Chondrocyte (in vitro differentiated cells): ENCODE data around the gene ZNF407. TPM values are rescaled to one million over a fixed set of nuclear protein-coding genes. Genes with fewer than 3 reads are reported as not detected.

Experiments
- DNase-seq: peaks from one replicate; pipeline ENCODE4 v3.0.0; 2021; ENCODE audit warnings: mixed read lengths, low spot score
- H3K27ac Mint-ChIP-seq: one replicate; pipeline ENCODE4 v1.8.0; 2021; ENCODE audit warnings: mild to moderate bottlenecking, moderate library complexity, mixed read lengths; ENCODE audit not compliant: unreplicated experiment
- H3K27me3 Mint-ChIP-seq: 2 replicates; pipeline ENCODE4 v1.8.0; 2021; ENCODE audit warnings: low read depth, mixed read lengths
- H3K36me3 Mint-ChIP-seq: 2 replicates; pipeline ENCODE4 v1.8.0; 2021; ENCODE audit warnings: low read depth, mixed read lengths
- H3K4me1 Mint-ChIP-seq: 2 replicates; pipeline ENCODE4 v1.8.0; 2021; ENCODE audit warnings: low read depth, mild to moderate bottlenecking, mixed read lengths
- H3K4me3 Mint-ChIP-seq: one replicate; pipeline ENCODE4 v1.8.0; 2021; ENCODE audit warnings: mild to moderate bottlenecking, moderate library complexity, mixed read lengths; ENCODE audit not compliant: unreplicated experiment
- H3K9me3 Mint-ChIP-seq: 2 replicates; pipeline ENCODE4 v1.8.0; 2021; ENCODE audit warnings: low read depth, mixed read lengths
- total RNA-seq: library from RNA; stranded (reverse); gene quantifications from 3 replicates; pipeline ENCODE4 v1.2.1, GENCODE V29; 2021
- TF ChIP-seq, protein P1 (sequence below): fragments of 200-600 bp; sonication (generic); IDR thresholded peaks from 2 replicates; pipeline ENCODE4 v1.5.0; 2021; ENCODE audit warnings: antibody characterized with exemption, mild to moderate bottlenecking, moderate library complexity

ZNF407 gene
- total RNA-seq, 1 donor from 2014 or later, result 10.4 TPM

DNA sequence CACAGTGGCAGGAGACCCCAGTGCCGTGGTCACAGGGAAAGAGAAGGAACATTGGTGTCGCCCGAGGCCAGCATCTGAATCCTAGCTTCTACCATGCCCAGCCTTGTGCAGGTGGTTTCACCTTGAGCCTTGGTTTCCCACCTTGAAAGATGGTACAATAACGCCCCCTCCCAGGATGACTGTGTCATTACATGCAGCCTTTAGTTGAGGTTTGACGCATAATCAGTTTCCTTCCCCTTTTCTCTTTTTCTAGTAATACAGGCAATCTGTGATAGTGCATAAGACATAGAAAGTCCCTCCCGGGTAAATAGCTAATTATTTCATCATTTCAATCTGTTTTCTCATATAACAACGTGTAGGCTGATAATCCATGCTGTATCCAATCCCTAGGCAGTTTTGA is 29.8 kb upstream of the ZNF407 start:
- no peaks in the 10 kb centered on the region for H3K4me1 Mint-ChIP-seq
- H3K27me3 Mint-ChIP-seq, result peaks cover 27% of the 10 kb centered on the region
- no peaks in the 10 kb centered on the region for H3K36me3 Mint-ChIP-seq
- H3K27ac Mint-ChIP-seq, result no peak overlapping the region
- H3K9me3 Mint-ChIP-seq, result peaks cover 7% of the 10 kb centered on the region
- H3K4me3 Mint-ChIP-seq, result no peak overlapping the region
- TF ChIP-seq, protein P1, sequence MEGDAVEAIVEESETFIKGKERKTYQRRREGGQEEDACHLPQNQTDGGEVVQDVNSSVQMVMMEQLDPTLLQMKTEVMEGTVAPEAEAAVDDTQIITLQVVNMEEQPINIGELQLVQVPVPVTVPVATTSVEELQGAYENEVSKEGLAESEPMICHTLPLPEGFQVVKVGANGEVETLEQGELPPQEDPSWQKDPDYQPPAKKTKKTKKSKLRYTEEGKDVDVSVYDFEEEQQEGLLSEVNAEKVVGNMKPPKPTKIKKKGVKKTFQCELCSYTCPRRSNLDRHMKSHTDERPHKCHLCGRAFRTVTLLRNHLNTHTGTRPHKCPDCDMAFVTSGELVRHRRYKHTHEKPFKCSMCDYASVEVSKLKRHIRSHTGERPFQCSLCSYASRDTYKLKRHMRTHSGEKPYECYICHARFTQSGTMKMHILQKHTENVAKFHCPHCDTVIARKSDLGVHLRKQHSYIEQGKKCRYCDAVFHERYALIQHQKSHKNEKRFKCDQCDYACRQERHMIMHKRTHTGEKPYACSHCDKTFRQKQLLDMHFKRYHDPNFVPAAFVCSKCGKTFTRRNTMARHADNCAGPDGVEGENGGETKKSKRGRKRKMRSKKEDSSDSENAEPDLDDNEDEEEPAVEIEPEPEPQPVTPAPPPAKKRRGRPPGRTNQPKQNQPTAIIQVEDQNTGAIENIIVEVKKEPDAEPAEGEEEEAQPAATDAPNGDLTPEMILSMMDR, result no peak
- DNase-seq, result no peak

DNA sequence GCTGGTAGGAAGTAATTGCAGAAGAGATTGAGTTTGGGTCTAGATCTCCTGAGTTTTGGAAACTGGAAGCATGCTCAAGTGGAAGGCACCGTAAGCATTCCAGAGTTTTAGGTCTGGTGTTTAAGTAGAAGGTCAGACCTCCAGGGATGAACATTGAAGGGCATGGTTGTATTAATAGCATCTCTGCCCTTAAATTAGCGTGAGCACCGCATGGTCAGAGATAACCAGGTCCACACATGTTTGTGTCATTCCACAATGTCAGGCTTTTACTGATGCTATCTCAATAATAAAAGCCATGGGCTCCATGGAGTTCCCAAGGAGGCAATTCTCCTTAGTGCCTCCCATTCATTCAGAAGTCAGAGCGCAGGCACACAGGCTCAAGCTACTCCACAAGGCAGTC is 28.3 kb upstream of the ZNF407 start:
- H3K36me3 Mint-ChIP-seq, result no peaks in the 10 kb centered on the region
- DNase-seq, result no peak
- H3K4me1 Mint-ChIP-seq, result no peaks in the 10 kb centered on the region
- no peak overlapping the region for H3K4me3 Mint-ChIP-seq
- peaks cover 7% of the 10 kb centered on the region for H3K9me3 Mint-ChIP-seq
- TF ChIP-seq, protein P1, result no peak
- H3K27me3 Mint-ChIP-seq, result peaks cover 28% of the 10 kb centered on the region
- H3K27ac Mint-ChIP-seq, result no peak overlapping the region

DNA sequence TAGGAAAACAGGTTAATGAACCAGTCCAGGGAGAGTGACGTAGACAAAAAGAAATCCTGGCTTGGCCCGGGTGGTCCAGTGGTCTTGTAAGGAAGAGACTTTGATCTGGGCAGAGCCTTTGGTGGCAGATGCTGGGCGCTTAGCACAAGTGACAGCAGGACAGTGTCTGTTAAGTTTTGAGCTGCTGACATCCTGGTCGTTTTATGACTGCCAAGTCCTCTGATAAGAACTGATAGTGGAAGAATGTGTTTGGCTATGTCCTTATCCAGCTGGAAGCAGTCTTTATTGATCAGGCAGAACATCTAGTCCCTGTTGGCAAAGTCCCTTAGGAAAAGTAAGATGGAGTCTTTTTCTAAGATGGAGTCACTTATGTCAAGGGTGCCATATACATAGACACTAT is 27.4 kb upstream of the ZNF407 start:
- peaks cover 7% of the 10 kb centered on the region for H3K9me3 Mint-ChIP-seq
- no peak overlapping the region for H3K27ac Mint-ChIP-seq
- H3K36me3 Mint-ChIP-seq, result no peaks in the 10 kb centered on the region
- no peak overlapping the region for H3K4me3 Mint-ChIP-seq
- TF ChIP-seq, protein P1, result no peak
- no peak for DNase-seq
- peaks cover 28% of the 10 kb centered on the region for H3K27me3 Mint-ChIP-seq
- H3K4me1 Mint-ChIP-seq, result no peaks in the 10 kb centered on the region

- Mint-ChIP-seq H3K27ac (no peak overlapping the region), H3K27me3 (peaks cover 28% of the 10 kb centered on the region), H3K4me3 (no peak overlapping the region), H3K4me1 (no peaks in the 10 kb centered on the region), H3K9me3 (peaks cover 3% of the 10 kb centered on the region), H3K36me3 (no peaks in the 10 kb centered on the region)
- no peak for DNase-seq
- TF ChIP-seq, protein P1, result no peak
Observed at GRCh38 chr18:74571895-74572680, 25.6 kb upstream of the ZNF407 start.

DNA sequence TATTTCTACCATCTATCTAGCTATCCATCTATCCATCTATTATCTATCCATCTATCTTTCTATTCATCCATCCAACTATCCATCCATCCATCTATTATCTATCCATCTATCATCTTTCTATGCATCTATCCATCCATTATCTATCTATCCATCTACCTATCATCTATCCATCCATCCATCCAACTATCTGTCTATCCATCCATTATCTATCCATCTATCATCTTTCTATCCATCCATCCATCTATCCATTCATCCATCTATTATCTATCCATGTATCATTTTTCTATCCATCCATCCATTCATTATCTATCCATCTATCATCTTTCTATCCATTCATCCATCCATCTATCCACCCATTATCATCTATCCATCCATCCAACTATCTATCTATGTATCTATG is 24.6 kb upstream of the ZNF407 start:
- TF ChIP-seq, protein P1, result no peak
- DNase-seq, result no peak
- Mint-ChIP-seq H3K4me3 (no peak overlapping the region), H3K27me3 (peaks cover 31% of the 10 kb centered on the region), H3K27ac (no peak overlapping the region), H3K4me1 (no peaks in the 10 kb centered on the region), H3K36me3 (no peaks in the 10 kb centered on the region), H3K9me3 (no peaks in the 10 kb centered on the region)
